Measurements from ENCODE around the gene FOXP1. TPM values are rescaled to one million over a fixed set of nuclear protein-coding genes. Genes with fewer than 3 reads are reported as not detected.

The FOXP1 gene
- total RNA-seq, 1 donor from 2014 or later, result 33.2 TPM

- DNase-seq (ENCODE audit: low read depth) (peak; percentile 94), FAIRE-seq (no peak)
- no peak overlapping the region for H3K4me3 ChIP-seq (ENCODE audit: low read depth, low read length)
- H3K36me3 ChIP-seq (ENCODE audit: control insufficient read depth, insufficient read depth, low read length), result no peaks in the 10 kb centered on the region
- H3K27me3 ChIP-seq (ENCODE audit: control insufficient read depth, insufficient read depth, low read length), result no peaks in the 10 kb centered on the region
- no peak for TF ChIP-seq CTCF (IDR thresholded peaks at IDR 0.05; ENCODE audit: insufficient read depth, low read length, severe bottlenecking)
Observed at GRCh38 chr3:71504250-71505036, 79.1 kb downstream of the FOXP1 start.

- Histone ChIP-seq H3K4me3 (ENCODE audit: low read depth, low read length) (no peak overlapping the region), H3K27me3 (ENCODE audit: control insufficient read depth, insufficient read depth, low read length) (no peaks in the 10 kb centered on the region), H3K36me3 (ENCODE audit: control insufficient read depth, insufficient read depth, low read length) (no peaks in the 10 kb centered on the region)
- FAIRE-seq (no peak), DNase-seq (ENCODE audit: low read depth) (peak; percentile 87)
- no peak for TF ChIP-seq CTCF (IDR thresholded peaks at IDR 0.05; ENCODE audit: insufficient read depth, low read length, severe bottlenecking)
Observed at GRCh38 chr3:71503525-71504249, 79.8 kb downstream of the FOXP1 start.

GRCh38 chr3:71502066-71502625 is 81.4 kb downstream of the FOXP1 start:
- DNase-seq (ENCODE audit: low read depth) (no peak), FAIRE-seq (no peak)
- Histone ChIP-seq H3K27me3 (ENCODE audit: control insufficient read depth, insufficient read depth, low read length) (no peaks in the 10 kb centered on the region), H3K4me3 (ENCODE audit: low read depth, low read length) (no peak overlapping the region), H3K36me3 (ENCODE audit: control insufficient read depth, insufficient read depth, low read length) (no peaks in the 10 kb centered on the region)
- no peak for TF ChIP-seq CTCF (IDR thresholded peaks at IDR 0.05; ENCODE audit: insufficient read depth, low read length, severe bottlenecking)

GRCh38 chr3:71500696-71501095 is 82.8 kb downstream of the FOXP1 start:
- no peaks in the 10 kb centered on the region for H3K36me3 ChIP-seq (ENCODE audit: control insufficient read depth, insufficient read depth, low read length)
- no peak overlapping the region for H3K4me3 ChIP-seq (ENCODE audit: low read depth, low read length)
- FAIRE-seq (no peak), DNase-seq (ENCODE audit: low read depth) (no peak)
- TF ChIP-seq CTCF (IDR thresholded peaks at IDR 0.05; ENCODE audit: insufficient read depth, low read length, severe bottlenecking), result no peak
- H3K27me3 ChIP-seq (ENCODE audit: control insufficient read depth, insufficient read depth, low read length), result no peaks in the 10 kb centered on the region

GRCh38 chr3:71499227-71499876 is 84.2 kb downstream of the FOXP1 start:
- H3K27me3 ChIP-seq (ENCODE audit: control insufficient read depth, insufficient read depth, low read length), result no peaks in the 10 kb centered on the region
- H3K4me3 ChIP-seq (ENCODE audit: low read depth, low read length), result no peak overlapping the region
- FAIRE-seq, result no peak
- DNase-seq (ENCODE audit: low read depth), result no peak
- H3K36me3 ChIP-seq (ENCODE audit: control insufficient read depth, insufficient read depth, low read length), result no peaks in the 10 kb centered on the region
- TF ChIP-seq CTCF (IDR thresholded peaks at IDR 0.05; ENCODE audit: insufficient read depth, low read length, severe bottlenecking), result no peak

Data from bronchial epithelial cell (primary cell).